ENCODE measurements around the gene SETX.

DNA sequence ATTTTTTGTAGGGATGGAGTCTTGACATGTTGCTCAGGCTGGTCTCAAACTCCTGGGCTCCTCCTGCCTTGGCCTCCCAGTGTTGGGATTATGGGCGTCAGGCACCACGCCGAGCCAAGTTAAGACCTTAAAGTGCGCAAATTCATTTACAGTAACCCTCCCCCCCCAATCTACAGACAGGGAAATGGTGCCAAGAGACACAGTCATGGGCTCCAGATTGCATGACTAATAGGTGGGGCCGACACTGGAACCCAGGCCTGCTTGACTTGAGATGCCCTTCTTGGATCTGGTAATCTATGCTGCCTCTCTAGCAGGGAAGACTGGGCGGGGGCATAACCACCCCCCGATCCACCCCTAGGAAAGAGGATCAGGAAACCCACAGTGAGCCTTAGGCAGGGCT is 32.3 kb upstream of the SETX start:
- TF ChIP-seq GATA3 (IDR thresholded peaks at IDR 0.05; ENCODE audit: low read depth, low read length), result no peak
- TF ChIP-seq GATA2 (IDR thresholded peaks at IDR 0.05; ENCODE audit: low read depth, low read length), result no peak
